ENCODE data around the gene PIK3R6.
"Not testable (repeated sequence)": the region's sequence is repeated elsewhere in the genome, so short reads cannot be mapped to it uniquely, and the experiment has no call there.

The PIK3R6 gene

DNA sequence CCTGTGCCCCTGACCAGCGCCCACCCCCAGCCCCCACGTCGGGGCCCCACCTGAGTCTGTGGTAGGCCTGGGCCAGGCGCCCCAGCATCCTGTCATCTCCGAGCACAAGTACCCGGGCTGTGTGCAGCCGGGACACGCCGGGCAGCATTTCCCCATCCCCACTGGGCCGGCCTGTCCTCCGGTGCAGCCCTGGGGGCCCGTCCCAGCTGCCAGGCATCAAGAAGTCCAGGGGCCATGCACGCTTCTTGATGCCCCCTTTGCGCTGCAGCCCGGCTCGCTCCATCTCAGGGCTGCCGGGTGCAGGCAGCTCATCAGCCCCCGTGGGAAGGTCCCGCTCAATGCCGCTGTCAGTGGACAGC lies 39.0 kb downstream of the PIK3R6 start:
- no peak for DNase-seq (ENCODE audit: low read depth)

- no peak for DNase-seq (ENCODE audit: low read depth)
These were observed 40.6 kb downstream of the PIK3R6 start for GRCh38 chr17:8826808-8827435.

DNA sequence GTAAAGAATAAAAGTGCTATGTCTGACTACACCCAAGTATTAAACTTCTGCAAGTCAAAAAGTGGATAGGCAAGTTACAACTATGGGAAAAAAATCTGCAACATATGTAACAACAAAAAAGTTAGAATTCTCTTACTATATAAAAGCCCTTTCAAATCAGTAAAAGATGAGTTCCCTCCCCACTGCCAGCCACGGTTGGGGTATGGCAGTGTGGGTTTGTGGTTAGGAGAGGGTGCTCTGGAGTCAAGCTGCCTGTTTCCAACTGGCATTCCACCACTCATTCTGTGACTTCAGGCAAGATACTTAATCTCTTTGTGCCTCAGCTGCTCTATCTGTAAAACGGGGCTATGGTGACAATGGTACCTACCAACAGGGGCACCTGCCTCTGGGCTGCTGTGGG lies 41.7 kb downstream of the PIK3R6 start:
- DNase-seq (ENCODE audit: low read depth): no peak

DNA sequence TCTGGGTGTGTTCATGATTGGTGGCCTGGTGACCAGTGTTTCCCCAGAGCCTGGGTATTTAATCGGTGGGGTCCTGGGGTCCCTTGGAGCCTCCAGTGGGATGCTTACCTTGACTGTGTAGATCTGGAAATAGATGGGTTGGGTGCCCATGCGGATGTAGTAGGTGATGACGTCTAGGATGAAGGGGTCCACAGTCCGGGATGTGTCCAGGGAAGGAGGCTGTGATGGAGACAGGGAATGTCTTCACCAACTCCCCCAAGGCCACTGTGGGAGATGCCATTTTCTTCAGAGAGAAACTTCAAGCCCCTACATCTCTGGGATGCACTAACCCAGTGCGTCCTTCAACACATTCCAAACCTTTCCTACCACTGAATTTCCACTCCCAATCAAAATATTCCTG lies 44.2 kb downstream of the PIK3R6 start:
- no peak for DNase-seq (ENCODE audit: low read depth)

DNA sequence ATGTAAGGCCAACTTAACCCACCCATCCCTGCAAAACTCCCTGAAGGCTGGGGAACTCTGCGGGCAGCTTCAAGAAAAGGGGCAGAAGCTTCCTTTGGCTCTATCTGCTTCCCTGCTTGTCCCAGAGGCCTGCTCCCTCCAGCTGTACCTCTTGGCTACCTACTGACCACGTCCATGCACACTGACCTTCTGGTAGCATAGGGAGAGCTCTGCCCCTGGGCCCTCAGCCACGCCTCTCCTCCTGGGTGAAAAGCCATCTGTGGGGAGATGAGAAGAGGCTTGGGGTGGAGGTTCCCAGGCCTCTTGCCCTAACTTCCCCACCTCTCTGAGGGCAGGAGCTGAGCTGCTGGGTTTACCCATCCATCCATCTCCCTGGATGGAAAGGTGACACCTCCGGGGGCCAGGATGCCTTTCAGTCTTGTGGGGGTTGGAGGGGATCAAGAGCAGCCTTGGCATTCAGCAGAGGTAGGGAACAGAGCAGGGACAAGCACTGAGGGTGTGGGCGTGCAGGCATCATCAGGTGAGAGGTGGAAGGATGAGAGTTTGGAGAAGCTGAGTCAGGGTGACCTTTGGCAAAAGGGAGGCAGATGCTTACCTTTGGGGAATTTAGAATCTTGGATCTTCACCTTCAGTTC lies 45.0 kb downstream of the PIK3R6 start:
- no peak for DNase-seq (ENCODE audit: low read depth)

- no peak for DNase-seq (ENCODE audit: low read depth)
These were observed 45.9 kb downstream of the PIK3R6 start for GRCh38 chr17:8821446-8822105.

DNA sequence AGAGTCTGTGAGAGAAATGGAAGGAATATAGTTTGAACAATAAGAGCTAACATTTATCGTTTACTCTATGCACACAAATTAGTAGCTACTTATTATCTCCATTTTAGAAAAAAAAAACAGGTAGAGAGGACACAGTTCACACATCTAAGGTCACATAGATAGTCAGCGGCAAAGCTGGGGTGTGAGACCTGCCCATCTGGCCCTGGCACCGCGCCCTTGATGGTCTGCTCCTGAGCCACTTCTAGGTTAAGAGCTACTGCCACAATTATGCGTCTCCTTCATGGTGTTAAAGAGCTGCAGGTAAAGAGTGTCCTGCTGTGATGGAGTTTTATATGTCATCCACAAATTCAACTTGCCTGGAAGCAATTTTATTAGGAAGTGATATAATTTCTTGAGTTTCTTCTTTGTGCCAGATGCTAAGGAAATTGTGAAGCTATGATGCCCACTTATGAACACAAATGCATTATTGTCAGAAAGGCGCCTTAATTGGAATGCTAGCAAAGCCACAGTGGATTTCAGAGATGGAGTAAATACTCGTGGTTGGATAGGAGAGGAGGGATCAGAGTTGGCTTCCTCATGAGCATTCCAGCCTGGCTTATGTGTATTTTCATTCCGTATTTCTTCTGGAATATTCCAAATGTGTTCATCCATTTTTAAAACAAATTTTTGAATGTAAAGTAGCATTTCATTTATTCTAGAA lies 47.0 kb downstream of the PIK3R6 start:
- no peak for DNase-seq (ENCODE audit: low read depth)

- no peak for DNase-seq (ENCODE audit: low read depth)
These were observed 48.7 kb downstream of the PIK3R6 start for GRCh38 chr17:8818654-8819330.

DNA sequence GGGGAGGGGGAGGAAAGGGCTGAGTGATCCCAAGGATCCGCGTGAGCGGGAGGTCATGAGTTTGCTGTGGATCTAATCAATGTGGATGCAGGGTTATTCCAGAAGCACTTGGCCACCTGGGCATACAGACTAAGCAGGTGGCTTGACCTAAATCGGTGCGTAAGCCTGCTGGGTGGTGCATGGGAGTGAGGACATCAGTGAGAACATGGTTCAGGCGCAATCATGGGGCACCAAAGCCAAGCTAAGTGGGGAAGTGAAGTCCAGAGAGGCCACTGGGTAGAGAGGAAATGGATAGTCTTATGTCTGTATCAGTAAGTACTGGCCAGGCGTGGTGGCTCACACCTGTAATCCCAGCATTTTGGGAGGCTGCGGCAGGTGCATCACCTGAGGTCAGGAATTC lies 49.4 kb downstream of the PIK3R6 start:
- DNase-seq (ENCODE audit: low read depth): no peak

- DNase-seq (ENCODE audit: low read depth): peak; percentile 70
These were observed 60.4 kb downstream of the PIK3R6 start for GRCh38 chr17:8806926-8807550.

- no peak for DNase-seq (ENCODE audit: low read depth)
These were observed 61.1 kb downstream of the PIK3R6 start for GRCh38 chr17:8806253-8806925.

DNA sequence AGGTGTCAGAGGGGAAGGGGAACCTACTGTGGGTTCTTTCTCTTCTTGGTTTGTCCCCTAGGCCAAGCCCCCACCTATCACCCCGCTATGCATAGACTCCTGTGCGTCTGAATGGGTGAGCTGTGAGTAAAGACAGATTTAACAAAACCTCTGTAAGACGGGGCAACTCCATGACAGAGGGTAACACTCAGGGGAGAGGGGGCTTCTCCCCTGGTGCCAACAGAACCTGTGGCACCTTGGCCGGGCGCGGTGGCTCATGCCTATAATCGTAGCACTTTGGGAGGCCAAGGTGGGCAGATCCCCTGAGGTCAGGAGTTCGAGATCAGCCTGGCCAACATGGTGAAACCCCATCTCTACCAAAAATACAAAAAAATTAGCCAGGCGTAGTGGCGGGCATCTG lies 62.1 kb downstream of the PIK3R6 start:
- DNase-seq (ENCODE audit: low read depth): not testable (repeated sequence)

DNA sequence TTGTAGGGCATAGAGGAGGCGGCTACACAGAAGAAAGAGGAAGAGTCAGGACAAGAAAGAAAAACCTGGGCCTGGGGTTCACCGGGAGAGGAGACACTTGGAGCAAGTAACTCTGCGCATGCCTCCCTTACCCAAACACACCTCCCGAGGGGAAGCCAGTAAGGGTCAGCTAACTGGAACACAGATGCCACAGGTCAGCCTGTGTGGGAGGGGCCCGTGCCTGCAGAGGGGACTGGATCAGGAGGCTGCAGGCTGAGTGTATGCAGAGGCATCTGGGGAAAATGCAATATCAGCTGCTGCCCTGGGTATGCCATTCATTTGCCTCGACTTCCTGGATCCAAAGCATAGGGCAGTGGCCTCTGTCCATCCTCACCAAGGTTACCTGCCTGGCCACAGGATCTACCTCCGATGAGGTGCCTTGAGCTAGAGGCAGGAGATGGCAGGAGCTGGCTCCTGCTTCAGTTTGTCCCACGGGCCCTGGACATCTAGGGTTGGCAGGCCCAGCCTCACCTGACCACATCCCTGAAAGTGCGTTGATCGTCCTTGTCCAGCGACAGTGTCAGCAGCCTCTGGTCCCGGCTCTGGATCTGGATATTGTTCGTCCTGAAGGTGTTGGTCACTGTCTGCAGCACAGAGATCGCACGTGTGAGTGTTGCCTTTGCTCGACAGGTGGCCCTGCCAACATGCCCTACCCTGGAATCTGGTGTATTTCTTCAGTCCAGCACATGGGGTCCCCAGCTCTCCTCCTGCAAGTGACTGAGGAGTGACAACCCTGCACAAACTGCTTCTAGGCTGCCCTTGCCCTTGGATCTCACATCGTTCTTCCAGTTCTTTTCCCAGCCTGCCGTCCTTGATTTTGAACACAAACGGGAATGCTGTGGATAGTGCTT lies 63.7 kb downstream of the PIK3R6 start:
- DNase-seq (ENCODE audit: low read depth): no peak

DNA sequence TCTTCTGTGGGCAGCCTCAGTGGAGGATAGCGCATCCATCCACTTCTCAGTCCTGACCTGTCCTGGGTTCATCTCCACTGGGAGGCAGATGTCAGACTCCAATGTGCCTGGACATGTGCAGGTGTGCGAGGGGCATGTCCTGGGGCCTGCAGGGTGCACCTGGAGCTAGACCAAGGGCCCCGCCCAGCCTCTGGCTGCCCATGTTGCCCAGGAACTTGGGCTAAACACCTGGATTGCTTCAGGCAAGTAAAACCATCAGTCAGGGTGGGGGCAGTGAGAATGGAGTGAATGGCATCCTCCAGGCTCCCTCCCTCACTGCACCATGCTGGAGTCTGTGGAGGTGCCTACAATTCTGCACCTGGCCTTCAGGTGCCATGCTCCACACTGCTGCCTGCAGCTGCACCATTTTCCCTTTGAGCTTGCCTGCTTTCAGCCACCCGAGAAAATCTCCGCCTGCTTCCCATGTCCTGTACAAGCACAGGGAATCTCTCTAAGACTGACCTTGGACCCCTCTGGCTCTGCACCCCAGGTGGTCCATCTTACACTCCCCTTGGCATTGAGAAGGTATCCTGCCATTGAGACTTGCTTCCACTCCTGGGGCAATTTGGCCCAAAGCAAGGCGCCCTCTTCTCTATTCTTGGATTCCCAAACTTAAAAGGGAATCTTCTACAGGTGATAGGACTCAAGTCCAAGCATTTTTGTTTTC lies 66.2 kb downstream of the PIK3R6 start:
- DNase-seq (ENCODE audit: low read depth): no peak

DNA sequence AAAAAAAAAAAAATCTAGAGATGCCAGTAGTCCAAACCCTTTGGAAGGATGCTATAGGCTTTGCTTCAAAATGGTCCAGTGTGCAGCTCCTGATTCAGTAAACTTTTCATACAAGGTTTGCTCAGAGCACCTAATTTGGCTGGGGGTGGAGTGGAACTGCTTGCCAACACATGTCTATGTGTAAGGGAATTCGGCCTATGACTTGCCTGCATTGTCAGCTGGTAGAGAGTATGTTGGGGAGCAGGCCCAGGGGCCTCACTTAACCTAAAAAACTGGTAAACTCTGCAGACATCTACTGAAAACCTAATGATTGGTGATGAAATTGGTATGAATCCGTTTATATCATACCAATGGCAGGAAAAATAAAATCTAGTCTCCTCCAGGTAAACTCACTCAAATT lies 66.8 kb downstream of the PIK3R6 start:
- DNase-seq (ENCODE audit: low read depth): no peak

GRCh38 chr17:8799570-8800212 lies 67.8 kb downstream of the PIK3R6 start:
- no peak for DNase-seq (ENCODE audit: low read depth)

DNA sequence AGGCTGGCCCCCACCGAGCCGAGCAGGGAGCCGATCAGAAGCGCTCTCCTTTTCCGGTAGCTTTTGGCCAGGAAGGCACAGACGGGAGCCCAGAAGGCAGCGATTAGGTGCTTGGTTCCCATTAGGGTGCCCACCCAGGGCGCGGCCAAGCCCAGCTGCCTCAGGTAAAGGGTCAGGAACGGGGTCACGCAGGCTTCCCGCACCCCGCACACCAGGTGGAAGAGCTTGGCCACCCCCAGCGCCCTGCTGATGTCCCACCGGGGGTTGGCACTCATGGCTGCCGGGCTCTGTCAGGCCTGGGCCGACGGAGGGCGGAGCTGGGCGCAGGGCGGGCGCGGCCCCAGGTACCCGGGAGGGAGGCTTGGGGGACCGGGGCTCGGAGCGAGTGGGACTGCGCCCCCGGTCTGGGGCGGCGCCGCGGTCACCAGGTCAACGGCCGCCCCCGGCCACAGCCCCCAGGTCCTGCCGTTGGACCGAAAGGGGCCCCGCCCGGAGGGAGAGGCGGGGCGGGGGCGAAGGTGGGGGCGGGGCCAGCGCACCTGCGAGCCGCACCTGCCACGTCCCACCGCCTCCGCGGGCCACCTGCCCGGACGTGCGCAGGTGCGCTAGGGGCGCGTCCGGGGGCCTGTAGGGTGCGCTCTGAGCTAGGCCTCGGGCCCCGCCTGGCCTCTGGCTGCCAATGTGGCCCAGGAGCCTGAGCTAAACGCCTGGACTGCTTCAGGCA lies 68.5 kb downstream of the PIK3R6 start, which contains the start of gene MFSD6L:
Gene MFSD6L (minus strand): TSS at position 520 of the 724 bp plus-strand sequence. CDS start 245 bp downstream, at position 275.
- no peak for DNase-seq (ENCODE audit: low read depth)

GRCh38 chr17:8798176-8798845 lies 69.2 kb downstream of the PIK3R6 start:
- no peak for DNase-seq (ENCODE audit: low read depth)
